Measurements from ENCODE around the gene MLF1.

- TF ChIP-seq CTCF (conservative IDR thresholded peaks at IDR 0.05), result no peak
- TF ChIP-seq EZH2 (IDR thresholded peaks at IDR 0.05; ENCODE audit: low read depth), result no peak
These were observed 11.5 kb upstream of the MLF1 start for GRCh38 chr3:158559504-158559903.
